ENCODE measurements around the gene ERC2.

Gene ERC2

DNA sequence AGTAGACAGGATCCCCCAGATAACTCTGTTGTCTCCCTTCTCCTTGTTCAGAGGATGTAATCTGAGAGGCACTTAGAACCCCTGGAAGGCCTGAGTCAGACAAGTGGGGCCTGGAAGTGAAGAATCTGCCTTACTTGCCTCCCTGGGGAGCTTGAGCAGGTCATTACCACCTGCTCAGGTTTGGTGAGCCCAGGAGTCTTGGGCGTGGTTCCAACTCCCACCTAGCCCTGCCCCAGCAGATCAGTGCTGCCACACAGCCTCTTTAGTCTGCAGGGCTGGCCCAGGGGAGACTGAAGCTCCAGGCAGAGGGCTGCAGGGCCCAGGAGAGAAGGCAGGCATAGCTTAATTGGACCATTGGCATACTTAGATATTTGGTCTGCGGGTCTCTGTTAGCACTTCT lies 230.0 kb downstream of the ERC2 start:
- Histone ChIP-seq H3K9me3 (ENCODE audit: low read length) (no peaks in the 10 kb centered on the region), H3K36me3 (ENCODE audit: insufficient read depth, low read length) (no peaks in the 10 kb centered on the region), H3K27me3 (ENCODE audit: control insufficient read depth in 1 of 2, insufficient read depth in 2 of 2, low read length in 2 of 2) (no peaks in the 10 kb centered on the region), H3K9ac (ENCODE audit: low read length) (no peak overlapping the region), H3K27ac (ENCODE audit: low read depth, low read length) (no peak overlapping the region), H3K4me1 (ENCODE audit: insufficient read depth, low read length) (no peaks in the 10 kb centered on the region), H3K4me3 (ENCODE audit: low read depth in 1 of 2, low read length in 2 of 2) (no peak overlapping the region)

DNA sequence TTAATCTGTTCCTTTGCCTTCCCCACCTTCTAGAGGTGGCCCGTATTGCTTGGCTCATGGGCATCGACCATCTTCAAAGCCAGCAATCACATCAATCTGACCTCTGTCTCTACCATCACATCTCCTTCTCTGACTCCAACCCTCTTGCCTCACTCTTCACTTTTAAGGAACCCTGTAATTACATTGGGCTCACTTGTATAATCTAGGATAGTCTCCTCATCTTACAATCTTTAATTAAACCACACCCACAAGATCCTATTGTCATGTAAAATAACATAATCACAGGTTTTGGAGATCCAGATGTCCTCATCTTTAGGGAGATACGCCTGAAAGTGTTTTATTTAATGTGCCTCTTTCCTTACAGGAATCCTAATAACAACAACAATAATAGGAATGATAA lies 234.5 kb downstream of the ERC2 start:
- Histone ChIP-seq H3K4me3 (ENCODE audit: low read depth in 1 of 2, low read length in 2 of 2) (no peak overlapping the region), H3K27me3 (ENCODE audit: control insufficient read depth in 1 of 2, insufficient read depth in 2 of 2, low read length in 2 of 2) (no peaks in the 10 kb centered on the region), H3K9ac (ENCODE audit: low read length) (no peak overlapping the region), H3K9me3 (ENCODE audit: low read length) (no peaks in the 10 kb centered on the region), H3K4me1 (ENCODE audit: insufficient read depth, low read length) (no peaks in the 10 kb centered on the region), H3K27ac (ENCODE audit: low read depth, low read length) (no peak overlapping the region), H3K36me3 (ENCODE audit: insufficient read depth, low read length) (no peaks in the 10 kb centered on the region)

DNA sequence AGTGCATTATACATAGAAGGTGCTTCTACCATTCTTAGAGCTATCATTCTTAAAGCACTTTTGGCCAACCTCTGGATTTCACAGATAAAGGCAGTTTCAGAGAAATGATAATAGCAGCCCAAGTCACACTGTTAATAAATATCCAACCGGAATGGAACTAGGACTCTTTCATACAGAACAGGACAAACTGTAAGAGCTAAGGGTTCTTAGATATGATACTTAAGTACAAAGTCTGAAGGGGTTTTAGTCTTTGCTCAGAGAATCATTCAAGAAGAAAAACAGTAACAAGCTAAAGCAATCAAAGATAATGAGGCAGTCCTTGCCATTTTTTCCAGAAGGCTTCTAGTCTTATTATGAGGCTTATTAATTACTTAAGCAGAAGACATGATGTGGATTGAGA lies 239.0 kb downstream of the ERC2 start:
- H3K9me3 ChIP-seq (ENCODE audit: low read length) = no peaks in the 10 kb centered on the region
- no peak overlapping the region for H3K27ac ChIP-seq (ENCODE audit: low read depth, low read length)
- no peak overlapping the region for H3K9ac ChIP-seq (ENCODE audit: low read length)
- H3K36me3 ChIP-seq (ENCODE audit: insufficient read depth, low read length) = no peaks in the 10 kb centered on the region
- H3K4me3 ChIP-seq (ENCODE audit: low read depth in 1 of 2, low read length in 2 of 2) = no peak overlapping the region
- H3K27me3 ChIP-seq (ENCODE audit: control insufficient read depth in 1 of 2, insufficient read depth in 2 of 2, low read length in 2 of 2) = no peaks in the 10 kb centered on the region
- no peaks in the 10 kb centered on the region for H3K4me1 ChIP-seq (ENCODE audit: insufficient read depth, low read length)

DNA sequence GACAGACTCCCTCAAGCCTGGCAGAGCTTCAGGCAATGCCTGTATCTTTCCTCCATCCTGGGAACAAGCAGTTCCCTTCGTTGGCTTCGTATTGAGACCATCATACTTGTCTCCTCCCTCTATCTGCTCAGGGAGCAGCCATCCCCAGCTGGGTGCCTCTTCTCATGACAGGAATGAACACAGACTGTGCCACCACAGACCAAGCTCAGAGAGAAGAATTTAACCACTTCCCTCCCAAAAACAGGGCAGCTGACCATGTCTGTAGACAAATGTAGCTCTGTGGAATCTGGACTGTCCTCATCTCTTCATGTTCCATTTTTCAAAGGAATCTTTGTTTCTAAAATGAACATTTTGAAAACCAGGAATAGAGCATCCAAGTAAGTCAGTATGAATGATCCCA lies 245.4 kb downstream of the ERC2 start:
- Histone ChIP-seq H3K36me3 (ENCODE audit: insufficient read depth, low read length) (no peaks in the 10 kb centered on the region), H3K4me1 (ENCODE audit: insufficient read depth, low read length) (no peaks in the 10 kb centered on the region), H3K9ac (ENCODE audit: low read length) (no peak overlapping the region), H3K27ac (ENCODE audit: low read depth, low read length) (no peak overlapping the region), H3K9me3 (ENCODE audit: low read length) (no peaks in the 10 kb centered on the region), H3K4me3 (ENCODE audit: low read depth in 1 of 2, low read length in 2 of 2) (no peak overlapping the region), H3K27me3 (ENCODE audit: control insufficient read depth in 1 of 2, insufficient read depth in 2 of 2, low read length in 2 of 2) (no peaks in the 10 kb centered on the region)

DNA sequence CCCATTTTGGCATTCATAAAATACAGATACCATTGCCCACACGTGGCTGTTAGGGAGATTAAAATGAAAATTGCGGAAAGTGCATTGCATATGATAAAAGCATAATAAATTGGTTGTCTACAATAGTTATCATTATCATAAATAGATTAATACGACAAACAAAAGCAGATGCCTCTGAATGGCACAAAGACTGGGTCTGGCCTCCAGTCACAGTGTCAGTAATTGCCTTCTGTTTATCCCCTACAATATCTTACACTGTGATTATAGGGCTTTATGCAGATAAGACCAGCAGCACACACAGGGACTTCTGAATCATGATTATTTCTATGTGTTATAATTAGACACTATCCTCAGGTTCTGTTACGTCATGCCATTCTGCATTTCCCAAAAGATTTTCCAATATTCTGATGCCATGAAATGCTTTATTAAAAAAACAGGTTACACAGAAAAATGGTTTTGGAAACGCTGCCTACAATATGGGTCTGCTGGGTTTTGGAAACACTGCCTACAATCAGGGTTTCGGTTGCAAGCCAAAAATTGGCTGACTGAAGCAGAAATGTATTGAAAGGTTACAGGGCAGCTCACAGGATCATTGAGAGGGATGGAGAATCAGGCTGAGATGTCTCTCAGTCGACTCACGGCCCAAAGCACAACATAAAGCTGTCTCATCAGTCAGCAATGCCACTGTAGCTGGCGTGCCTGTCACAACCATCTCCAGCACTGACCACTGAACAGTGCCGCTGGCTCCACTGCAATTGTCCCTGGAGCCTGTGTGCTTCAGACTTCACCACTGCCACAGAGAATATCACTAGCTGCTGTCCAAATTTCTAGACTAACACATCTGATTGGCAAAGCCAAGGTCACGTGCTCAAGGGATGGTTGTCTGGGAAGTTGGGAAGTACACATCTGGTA lies 248.1 kb downstream of the ERC2 start:
- H3K27me3 ChIP-seq (ENCODE audit: control insufficient read depth in 1 of 2, insufficient read depth in 2 of 2, low read length in 2 of 2) = no peaks in the 10 kb centered on the region
- H3K4me3 ChIP-seq (ENCODE audit: low read depth in 1 of 2, low read length in 2 of 2) = no peak overlapping the region
- H3K4me1 ChIP-seq (ENCODE audit: insufficient read depth, low read length) = no peaks in the 10 kb centered on the region
- no peaks in the 10 kb centered on the region for H3K9me3 ChIP-seq (ENCODE audit: low read length)
- no peaks in the 10 kb centered on the region for H3K36me3 ChIP-seq (ENCODE audit: insufficient read depth, low read length)
- no peak overlapping the region for H3K27ac ChIP-seq (ENCODE audit: low read depth, low read length)
- H3K9ac ChIP-seq (ENCODE audit: low read length) = no peak overlapping the region

DNA sequence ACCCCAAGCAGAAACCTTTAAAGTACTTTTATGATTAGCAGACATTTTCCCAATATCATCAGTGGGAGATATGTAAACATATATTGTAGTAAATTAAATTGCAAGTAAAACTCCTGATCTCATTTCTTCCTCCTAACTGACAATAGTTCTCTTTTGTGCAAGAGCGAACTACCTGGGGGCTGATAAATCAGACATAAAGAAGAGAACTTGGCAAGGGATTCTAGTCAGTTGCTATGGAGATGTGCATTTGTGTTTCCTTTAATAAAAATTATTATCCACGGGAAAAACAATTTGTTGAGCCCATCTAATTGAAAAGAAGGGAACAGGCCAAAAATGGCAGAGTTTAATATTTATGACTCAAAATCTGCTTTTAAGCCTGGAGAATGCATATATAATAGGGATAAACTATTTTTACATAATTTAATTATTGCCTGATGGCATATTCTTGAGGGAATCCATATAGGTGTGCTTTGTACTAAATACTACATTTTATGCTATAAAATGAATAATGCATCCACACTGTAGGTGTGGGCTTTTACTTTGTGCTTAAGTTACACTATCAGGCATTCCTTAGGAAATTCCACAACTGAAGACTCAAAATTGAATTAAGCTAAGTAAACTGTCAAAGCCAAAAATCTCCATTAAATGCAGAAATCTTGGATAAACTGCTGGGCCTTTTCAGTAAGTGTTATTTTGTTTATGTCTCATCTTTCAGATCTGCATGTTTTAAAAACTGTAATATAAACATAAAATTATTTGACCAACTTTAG lies 258.1 kb downstream of the ERC2 start:
- Histone ChIP-seq H3K4me1 (ENCODE audit: insufficient read depth, low read length) (no peaks in the 10 kb centered on the region), H3K36me3 (ENCODE audit: insufficient read depth, low read length) (no peaks in the 10 kb centered on the region), H3K27ac (ENCODE audit: low read depth, low read length) (no peak overlapping the region), H3K9ac (ENCODE audit: low read length) (no peak overlapping the region), H3K4me3 (ENCODE audit: low read depth in 1 of 2, low read length in 2 of 2) (no peak overlapping the region), H3K27me3 (ENCODE audit: control insufficient read depth in 1 of 2, insufficient read depth in 2 of 2, low read length in 2 of 2) (no peaks in the 10 kb centered on the region), H3K9me3 (ENCODE audit: low read length) (no peaks in the 10 kb centered on the region)

DNA sequence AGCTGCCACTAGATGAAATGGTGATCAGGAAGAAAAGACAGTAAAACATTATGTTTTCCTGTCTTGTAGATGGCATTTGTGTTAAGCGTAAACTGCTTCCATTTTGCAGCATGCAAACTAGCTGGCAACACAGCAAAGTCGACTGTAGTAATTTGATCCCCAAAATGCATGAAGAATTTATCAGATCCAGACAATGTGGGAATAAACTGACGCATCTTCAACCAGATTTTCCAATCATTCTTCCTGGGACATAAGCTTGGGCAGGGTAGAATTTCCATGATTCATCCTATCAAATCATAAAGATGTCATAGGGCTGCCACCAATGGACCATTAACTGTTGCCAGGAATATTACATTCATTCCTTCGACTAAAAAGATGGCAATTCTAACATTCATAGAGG lies 260.3 kb downstream of the ERC2 start:
- no peaks in the 10 kb centered on the region for H3K4me1 ChIP-seq (ENCODE audit: insufficient read depth, low read length)
- H3K27me3 ChIP-seq (ENCODE audit: control insufficient read depth in 1 of 2, insufficient read depth in 2 of 2, low read length in 2 of 2) = no peaks in the 10 kb centered on the region
- H3K9ac ChIP-seq (ENCODE audit: low read length) = no peak overlapping the region
- H3K27ac ChIP-seq (ENCODE audit: low read depth, low read length) = no peak overlapping the region
- H3K4me3 ChIP-seq (ENCODE audit: low read depth in 1 of 2, low read length in 2 of 2) = no peak overlapping the region
- H3K36me3 ChIP-seq (ENCODE audit: insufficient read depth, low read length) = no peaks in the 10 kb centered on the region
- H3K9me3 ChIP-seq (ENCODE audit: low read length) = no peaks in the 10 kb centered on the region

DNA sequence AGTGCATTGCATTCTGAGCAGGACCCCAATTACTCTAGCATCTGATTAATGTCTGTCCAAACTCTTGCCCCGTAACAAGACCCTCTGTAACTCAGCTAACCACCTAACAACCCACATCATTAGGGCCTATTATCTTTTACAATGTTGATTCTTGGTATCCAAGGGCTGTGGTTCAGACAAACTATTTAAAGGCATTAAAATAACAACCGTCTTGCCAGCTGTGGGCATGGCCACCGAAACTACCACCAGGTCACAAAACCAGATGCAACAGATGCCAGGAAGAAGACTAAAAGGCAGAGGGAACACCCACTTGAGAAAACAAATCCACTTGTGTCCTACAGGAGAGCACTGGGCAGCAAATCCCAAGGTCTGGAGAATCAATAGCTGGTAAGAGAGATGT lies 262.9 kb downstream of the ERC2 start:
- H3K9ac ChIP-seq (ENCODE audit: low read length) = no peak overlapping the region
- no peaks in the 10 kb centered on the region for H3K36me3 ChIP-seq (ENCODE audit: insufficient read depth, low read length)
- no peak overlapping the region for H3K4me3 ChIP-seq (ENCODE audit: low read depth in 1 of 2, low read length in 2 of 2)
- no peaks in the 10 kb centered on the region for H3K4me1 ChIP-seq (ENCODE audit: insufficient read depth, low read length)
- no peak overlapping the region for H3K27ac ChIP-seq (ENCODE audit: low read depth, low read length)
- no peaks in the 10 kb centered on the region for H3K9me3 ChIP-seq (ENCODE audit: low read length)
- no peaks in the 10 kb centered on the region for H3K27me3 ChIP-seq (ENCODE audit: control insufficient read depth in 1 of 2, insufficient read depth in 2 of 2, low read length in 2 of 2)

DNA sequence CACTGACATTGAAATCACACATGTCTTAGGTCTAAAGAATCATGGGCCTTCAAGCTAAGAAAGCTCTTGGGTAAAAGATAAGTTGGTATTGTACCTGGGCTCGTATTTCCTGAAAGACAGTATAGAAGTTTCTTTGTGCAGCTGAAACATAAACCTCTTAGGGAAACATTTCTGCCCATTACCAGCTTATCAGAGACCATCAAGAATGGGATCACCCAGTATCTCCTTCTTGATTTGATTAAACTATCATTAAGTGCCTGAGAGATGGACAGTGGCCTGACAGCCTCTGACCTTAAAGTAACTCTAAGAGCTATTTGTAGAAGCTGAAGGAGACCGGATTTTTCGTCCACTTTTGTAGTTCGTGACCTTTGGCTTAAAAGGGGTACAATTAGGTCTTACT lies 265.3 kb downstream of the ERC2 start:
- no peak overlapping the region for H3K4me3 ChIP-seq (ENCODE audit: low read depth in 1 of 2, low read length in 2 of 2)
- no peak overlapping the region for H3K9ac ChIP-seq (ENCODE audit: low read length)
- H3K36me3 ChIP-seq (ENCODE audit: insufficient read depth, low read length) = no peaks in the 10 kb centered on the region
- H3K27ac ChIP-seq (ENCODE audit: low read depth, low read length) = no peak overlapping the region
- no peaks in the 10 kb centered on the region for H3K27me3 ChIP-seq (ENCODE audit: control insufficient read depth in 1 of 2, insufficient read depth in 2 of 2, low read length in 2 of 2)
- no peaks in the 10 kb centered on the region for H3K4me1 ChIP-seq (ENCODE audit: insufficient read depth, low read length)
- H3K9me3 ChIP-seq (ENCODE audit: low read length) = no peaks in the 10 kb centered on the region

DNA sequence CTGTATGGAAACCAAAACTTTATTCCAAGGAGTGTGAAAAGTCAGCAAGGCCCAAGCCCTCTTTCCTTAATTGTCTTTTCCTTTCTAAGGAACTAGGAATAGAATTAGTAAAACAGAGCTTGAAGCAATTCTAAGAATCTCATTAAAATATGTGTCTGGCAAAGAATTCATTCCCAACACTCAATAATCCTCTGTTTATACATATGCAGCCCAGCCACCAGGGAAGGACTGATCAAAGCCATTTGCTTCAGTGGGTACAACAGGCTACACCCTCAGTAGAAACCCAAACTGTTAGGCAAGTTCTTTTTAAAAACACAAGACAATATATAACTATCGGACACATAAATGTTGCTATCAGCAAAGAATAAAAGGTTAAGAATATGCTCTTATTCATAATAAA lies 266.9 kb downstream of the ERC2 start:
- Histone ChIP-seq H3K27me3 (ENCODE audit: control insufficient read depth in 1 of 2, insufficient read depth in 2 of 2, low read length in 2 of 2) (no peaks in the 10 kb centered on the region), H3K27ac (ENCODE audit: low read depth, low read length) (no peak overlapping the region), H3K9me3 (ENCODE audit: low read length) (no peaks in the 10 kb centered on the region), H3K9ac (ENCODE audit: low read length) (no peak overlapping the region), H3K36me3 (ENCODE audit: insufficient read depth, low read length) (no peaks in the 10 kb centered on the region), H3K4me1 (ENCODE audit: insufficient read depth, low read length) (no peaks in the 10 kb centered on the region), H3K4me3 (ENCODE audit: low read depth in 1 of 2, low read length in 2 of 2) (no peak overlapping the region)

DNA sequence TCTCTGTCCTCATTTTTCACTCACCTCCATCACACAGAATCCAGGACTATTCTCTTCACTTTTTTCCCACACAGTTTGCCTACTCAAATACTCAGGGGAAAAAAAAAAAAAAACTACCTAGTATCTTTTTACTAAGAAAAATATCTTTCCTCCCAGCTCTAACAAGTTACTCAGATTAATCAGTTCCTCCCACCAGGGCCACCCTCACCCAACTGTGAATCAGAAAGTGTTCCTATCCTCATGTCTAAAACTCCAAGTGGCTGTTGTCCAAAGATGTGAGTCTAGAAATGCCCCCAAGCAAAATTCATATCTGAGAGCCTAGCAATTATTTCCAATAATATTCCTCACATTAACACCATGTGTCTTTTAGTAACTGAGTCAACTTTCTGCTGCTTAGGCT lies 268.0 kb downstream of the ERC2 start:
- Histone ChIP-seq H3K4me3 (ENCODE audit: low read depth in 1 of 2, low read length in 2 of 2) (no peak overlapping the region), H3K9ac (ENCODE audit: low read length) (no peak overlapping the region), H3K27me3 (ENCODE audit: control insufficient read depth in 1 of 2, insufficient read depth in 2 of 2, low read length in 2 of 2) (no peaks in the 10 kb centered on the region), H3K27ac (ENCODE audit: low read depth, low read length) (no peak overlapping the region), H3K9me3 (ENCODE audit: low read length) (no peaks in the 10 kb centered on the region), H3K36me3 (ENCODE audit: insufficient read depth, low read length) (no peaks in the 10 kb centered on the region), H3K4me1 (ENCODE audit: insufficient read depth, low read length) (no peaks in the 10 kb centered on the region)

All from muscle layer of colon (tissue), 2 donors.